K562 (cell line): ENCODE data around the gene APOO. TPM values are rescaled to one million over a fixed set of nuclear protein-coding genes. Genes with fewer than 3 reads are reported as not detected.
A peak's percentile ranks its signal among the peaks of the same experiment; 100 is the strongest.

ENCODE experiments used
- ATAC-seq: fragments of 200-7000 bp; cut with Tn5 transposase; 3 replicates; pipeline ENCODE4 v1.9.1; 2020; ENCODE audit warnings: moderate library complexity
- BruUV-seq: library from RNA; stranded (reverse); fragments of 400-500 nt; replicated peaks from 2 replicates; lab custom pipeline; 2021; lab: Mats Ljungman, UMichigan
- CTCF ChIA-PET: fragments of 300-600 bp; formaldehyde crosslinking; extraction: SDS; loops from one replicate; lab custom pipeline; 2021; ENCODE audit warnings: low intra/inter-chr PET ratio; lab: Yijun Ruan, JAX
- POLR2A ChIA-PET: fragments of 300-600, 350-650 bp; sonication (Branson Sonifier 250); formaldehyde crosslinking; extraction: SDS; loops from one replicate; lab custom pipeline; 2021; ENCODE audit warnings: antibody characterized with exemption, inconsistent platforms; lab: Yijun Ruan, JAX
- DNase-seq, 4 experiments: peaks; one replicate each; pipeline versions ENCODE4 v3.0.0 to v3.0.0-alpha.2; 2011 to 2018; ENCODE audit warnings: low spot score in 3 of 4, mixed read lengths in 3 of 4; ENCODE audit errors: extremely low read depth in 1 of 4
- FAIRE-seq: peaks from 2 replicates; lab custom pipeline; 2011; peaks lifted over from hg19 to GRCh38; lab: Jason Lieb, UNC
- H2AFZ ChIP-seq: 2 replicates; pipeline ENCODE4 v1.6.0; 2011; ENCODE audit warnings: low read depth, low read length, control low read depth, inconsistent platforms
- H3K27ac ChIP-seq: fragments of 200-600 bp; 3 replicates; pipeline ENCODE4 v1.8.0; 2011; ENCODE audit warnings: low read depth, mild to moderate bottlenecking, control low read depth, inconsistent platforms, low read length, moderate library complexity, mixed read lengths; ENCODE audit errors: extremely low read depth
- H3K27me3 ChIP-seq, 2 experiments: fragments of 300-600 bp in 1 of 2; 2 replicates in 1 of 2; 3 replicates in 1 of 2; pipeline versions ENCODE4 v1.6.0 to v1.8.0; 2011; ENCODE audit warnings: inconsistent platforms in 2 of 2, low read length in 2 of 2, mild to moderate bottlenecking in 1 of 2, mixed read lengths in 1 of 2, moderate library complexity in 1 of 2; ENCODE audit not compliant: control insufficient read depth in 2 of 2, insufficient read depth in 2 of 2
- H3K36me3 ChIP-seq: fragments of 300-600 bp; 3 replicates; pipeline ENCODE4 v1.8.0; 2011; ENCODE audit warnings: mild to moderate bottlenecking, low read length, inconsistent platforms; ENCODE audit not compliant: control insufficient read depth, insufficient read depth
- H3K4me1 ChIP-seq, 2 experiments: fragments of 200-600 bp in 1 of 2; replicated peaks in 1 of 2; 2 replicates in 1 of 2; 3 replicates in 1 of 2; pipeline versions ENCODE4 v1.5.1 to v1.8.0; 2011; ENCODE audit warnings: inconsistent platforms in 2 of 2, low read length in 2 of 2, mild to moderate bottlenecking in 1 of 2, mixed read lengths in 1 of 2, moderate library complexity in 1 of 2; ENCODE audit not compliant: control insufficient read depth in 2 of 2, insufficient read depth in 2 of 2
- H3K4me2 ChIP-seq: 2 replicates; pipeline ENCODE4 v1.6.1; 2011; ENCODE audit warnings: low read length, control low read depth, inconsistent platforms, mixed read lengths; ENCODE audit not compliant: insufficient read depth
- H3K4me3 ChIP-seq: fragments of 200-600 bp; sonication (generic), shearing (Covaris generic); 2 replicates; pipeline ENCODE4 v1.5.1; 2016; ENCODE audit warnings: control low read depth, inconsistent platforms
- H3K79me2 ChIP-seq: fragments of 200-600 bp; 3 replicates; pipeline ENCODE4 v1.8.0; 2011; ENCODE audit warnings: low read length, inconsistent platforms; ENCODE audit not compliant: control insufficient read depth, insufficient read depth
- H3K9ac ChIP-seq, 2 experiments: 2 replicates each; pipeline versions ENCODE4 v1.6.0 to v1.6.1; 2011; ENCODE audit warnings: low read depth in 2 of 2, low read length in 2 of 2, control low read depth in 1 of 2, inconsistent platforms in 1 of 2, mild to moderate bottlenecking in 1 of 2, mixed read lengths in 1 of 2; ENCODE audit not compliant: insufficient read depth in 1 of 2
- H3K9me1 ChIP-seq: one replicate; pipeline ENCODE4 v1.6.0; 2011; ENCODE audit warnings: inconsistent platforms, mild to moderate bottlenecking, low read length, moderate library complexity; ENCODE audit not compliant: control insufficient read depth, insufficient read depth
- H3K9me3 ChIP-seq: replicated peaks from 2 replicates; pipeline ENCODE4 v1.5.1; 2011; ENCODE audit warnings: low read depth, low read length, inconsistent platforms; ENCODE audit not compliant: control insufficient read depth, insufficient read depth
- H4K20me1 ChIP-seq: replicated peaks from 2 replicates; pipeline ENCODE4 v1.6.1; 2011; ENCODE audit warnings: low read length, inconsistent platforms, mixed read lengths; ENCODE audit not compliant: control insufficient read depth, insufficient read depth
- BRF1 ChIP-seq: IDR thresholded peaks from 3 replicates; pipeline ENCODE4 v1.6.1; 2011; ENCODE audit warnings: borderline replicate concordance, mild to moderate bottlenecking; ENCODE audit not compliant: insufficient read length; ENCODE audit errors: extremely low read depth
- CBFA2T2 ChIP-seq: fragments of 450-650 bp; conservative IDR thresholded peaks from 2 replicates; pipeline ENCODE4 v1.6.1; 2017; ENCODE audit warnings: mild to moderate bottlenecking
- CBFA2T3 ChIP-seq: fragments of 450-650 bp; IDR thresholded peaks from 2 replicates; pipeline ENCODE4 v1.6.1; 2017
- KAT8 ChIP-seq: fragments of 450-650 bp; IDR thresholded peaks from 2 replicates; pipeline ENCODE4 v1.6.1; 2016; ENCODE audit warnings: low read depth, mild to moderate bottlenecking
- MBD2 ChIP-seq: sonication (generic); IDR thresholded peaks from 2 replicates; pipeline ENCODE4 v1.6.1; 2016; ENCODE audit warnings: low read depth, borderline replicate concordance
- NFATC3 ChIP-seq: fragments of 450-650 bp; IDR thresholded peaks from 2 replicates; pipeline ENCODE4 v1.6.1; 2017; ENCODE audit warnings: mild to moderate bottlenecking
- POLR2B ChIP-seq: fragments of 450-650 bp; IDR thresholded peaks from 2 replicates; pipeline ENCODE4 v1.6.1; 2018; ENCODE audit warnings: low read depth; ENCODE audit not compliant: partially characterized antibody
- SP2 ChIP-seq: IDR thresholded peaks from 2 replicates; pipeline ENCODE4 v1.6.1; 2011; ENCODE audit warnings: mild to moderate bottlenecking, low read depth, low read length, moderate library complexity; ENCODE audit not compliant: poor library complexity, severe bottlenecking; ENCODE audit errors: extremely low read depth
- SREBF2 ChIP-seq: sonication (generic); formaldehyde crosslinking; IDR thresholded peaks from 2 replicates; pipeline ENCODE4 v1.4.0; 2020; ENCODE audit warnings: mild to moderate bottlenecking, missing genetic modification reagents
- TCF3 ChIP-seq: sonication (generic); formaldehyde crosslinking; IDR thresholded peaks from 2 replicates; pipeline ENCODE4 v1.4.0; 2020; ENCODE audit warnings: mild to moderate bottlenecking, missing genetic modification reagents
- ZNF174 ChIP-seq: fragments of 250-450 bp; sonication (Bioruptor Pico); IDR thresholded peaks from 2 replicates; pipeline ENCODE4 v1.4.0; 2020; ENCODE audit warnings: mild to moderate bottlenecking
- ZNF764 ChIP-seq: fragments of 250-450 bp; sonication (Bioruptor Pico); IDR thresholded peaks from 2 replicates; pipeline ENCODE4 v1.4.0; 2020; ENCODE audit warnings: low read depth, mild to moderate bottlenecking, moderate library complexity
- WGBS: fragments of 100-300 bp; shearing (Covaris generic); methylation state at CpG from one replicate; pipeline ENCODE4 v1.1.6; 2016; ENCODE audit warnings: low coverage, mixed read lengths; ENCODE audit not compliant: insufficient coverage; ENCODE audit errors: missing lambda C conversion rate; 5-methylcytosine and 5-hydroxymethylcytosine counted together
- in situ Hi-C: fragments of 300-500 bp; cut with MboI; formaldehyde crosslinking; loops from 4 replicates; pipeline ENCODE4 v1.15.0; 2018; ENCODE audit warnings: inconsistent platforms, mixed read lengths
- intact Hi-C: fragments of 100-400 bp; cut with micrococcal nuclease; formaldehyde crosslinking; loops from 2 replicates; pipeline ENCODE4 v1.14.2; 2022
- polyA plus RNA-seq, 8 experiments: library from polyadenylated mRNA; depleted of rRNA in 4 of 8; stranded (reverse) in 5 of 8; unstranded in 3 of 8; fragments of >200 nt; fragmentation: Nextera tagmentation in 2 of 8; fragmentation: Illumina TruSeq in 1 of 8; extraction: Ambion mirVana in 2 of 8; extraction: Trizol in 1 of 8; gene quantifications; 2 replicates each; pipeline versions ENCODE4 v1.2.1 to v1.2.3, GENCODE V29; 2011 to 2014; ENCODE audit warnings: inconsistent platforms in 1 of 8, missing spikeins in 1 of 8
- total RNA-seq, 7 experiments: library from RNA; depleted of rRNA in 6 of 7; stranded (reverse); fragments of >200 nt in 6 of 7; fragmentation: Illumina TruSeq in 2 of 7; extraction: Trizol in 2 of 7; gene quantifications; 2 replicates each; pipeline versions ENCODE4 v1.2.1 to v1.2.3, GENCODE V29; 2011 to 2021; ENCODE audit warnings: low replicate concordance in 1 of 7
- TF ChIP-seq, protein P1 (sequence below): fragments of 200-800 bp; sonication (Bioruptor generic); IDR thresholded peaks from 2 replicates; pipeline ENCODE4 v1.6.1; 2017; ENCODE audit warnings: missing genetic modification characterization, missing compliant biosample characterization

APOO gene
- total and polyA plus RNA-seq, 9 of the 15 experiments (the other 6 are each of a cell fraction or from before 2014, with no cell fraction given), result 37.3 to 76.4 (median 60.8) TPM

DNA sequence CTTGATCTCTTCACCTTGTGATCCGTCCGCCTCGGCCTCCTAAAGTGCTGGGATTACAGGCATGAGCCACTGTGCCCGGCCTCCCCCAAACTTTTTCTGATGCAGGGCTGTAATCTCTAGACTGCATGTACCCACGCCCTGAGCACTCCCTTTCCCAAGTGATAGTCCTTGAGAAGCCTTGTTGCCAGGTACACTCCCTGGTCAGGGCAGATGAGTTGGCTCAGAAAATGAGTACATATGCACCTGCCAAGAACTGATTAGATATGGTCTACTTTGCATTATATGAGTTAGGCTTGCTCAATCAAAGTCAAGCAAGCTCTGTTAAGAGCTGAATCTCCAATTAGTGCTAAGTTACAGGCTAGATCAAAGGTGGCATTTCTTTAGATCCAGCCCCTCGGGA lies 20.3 kb downstream of the APOO start:
- intact Hi-C loops, result no loop called here
- ATAC-seq, result no peak
- Histone ChIP-seq H4K20me1 (no peaks in the 10 kb centered on the region), H3K4me3 (no peak overlapping the region), H3K9me3 (no peaks in the 10 kb centered on the region), H2AFZ (no peak overlapping the region), H3K4me1 (peaks cover 13 to 18% of the 10 kb centered on the region in 2 experiments), H3K27ac (no peak overlapping the region), H3K36me3 (no peaks in the 10 kb centered on the region), H3K27me3 (no peaks in the 10 kb centered on the region), H3K4me2 (no peak overlapping the region), H3K9me1 (no peaks in the 10 kb centered on the region), H3K9ac (no peak overlapping the region), H3K79me2 (peaks cover 10% of the 10 kb centered on the region)
- DNase-seq, result no peak
- FAIRE-seq, result no peak
- ChIA-PET POLR2A (interaction anchor here (0.6 to 0.7 kb wide), 2 partner anchors 14 kb away, joined by 3 read pairs; no protein-coding TSS in a partner anchor), CTCF (no interaction called here)
- WGBS, result 73% methylated on average over 5 of the region's 6 CpGs
- in situ Hi-C loops, result no loop called here
- TF ChIP-seq BRF1, result no peak
- TF ChIP-seq CBFA2T3, result peak; percentile 63
- peak; percentile 51 for TF ChIP-seq TCF3 (CRISPR knock-in tag)
- TF ChIP-seq MBD2, result no peak
- TF ChIP-seq KAT8, result no peak
- peak; percentile 34; the same call in 1 of the 2 replicates for TF ChIP-seq CBFA2T2
- no TSS peak for BruUV-seq

DNA sequence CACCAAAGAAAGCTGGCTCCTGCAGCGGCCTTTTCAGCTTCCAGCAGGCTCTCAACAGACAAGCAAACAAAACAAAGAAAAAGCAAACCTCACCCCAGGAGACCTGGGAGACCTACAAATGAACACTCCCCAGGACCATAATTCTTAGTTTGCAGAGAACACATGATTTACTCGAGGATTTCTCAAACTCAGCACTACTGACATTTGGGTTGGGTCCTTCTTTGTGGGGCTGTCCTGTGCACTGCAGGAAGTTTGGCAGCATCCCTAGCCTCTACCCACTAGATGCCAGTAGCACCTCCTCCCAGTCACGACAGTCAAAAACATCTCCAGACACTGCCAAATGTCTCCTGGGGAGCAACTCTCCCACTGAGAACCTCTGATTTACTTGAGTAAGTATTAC lies 21.9 kb downstream of the APOO start:
- TF ChIP-seq SREBF2 (CRISPR knock-in tag) (no peak), POLR2B (no peak), ZNF764 (no peak), SP2 (no peak), ZNF174 (no peak), NFATC3 (no peak)
- TF ChIP-seq, protein P1, sequence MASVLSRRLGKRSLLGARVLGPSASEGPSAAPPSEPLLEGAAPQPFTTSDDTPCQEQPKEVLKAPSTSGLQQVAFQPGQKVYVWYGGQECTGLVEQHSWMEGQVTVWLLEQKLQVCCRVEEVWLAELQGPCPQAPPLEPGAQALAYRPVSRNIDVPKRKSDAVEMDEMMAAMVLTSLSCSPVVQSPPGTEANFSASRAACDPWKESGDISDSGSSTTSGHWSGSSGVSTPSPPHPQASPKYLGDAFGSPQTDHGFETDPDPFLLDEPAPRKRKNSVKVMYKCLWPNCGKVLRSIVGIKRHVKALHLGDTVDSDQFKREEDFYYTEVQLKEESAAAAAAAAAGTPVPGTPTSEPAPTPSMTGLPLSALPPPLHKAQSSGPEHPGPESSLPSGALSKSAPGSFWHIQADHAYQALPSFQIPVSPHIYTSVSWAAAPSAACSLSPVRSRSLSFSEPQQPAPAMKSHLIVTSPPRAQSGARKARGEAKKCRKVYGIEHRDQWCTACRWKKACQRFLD, result no peak
- CTCF ChIA-PET, result no interaction called here
- H3K36me3 ChIP-seq, result no peaks in the 10 kb centered on the region; the same call in 2 of the 3 replicates
- peaks cover 10% of the 10 kb centered on the region for H3K79me2 ChIP-seq
- BruUV-seq, result no TSS peak
- FAIRE-seq, result no peak
- intact Hi-C loops (no loop called here), in situ Hi-C loops (no loop called here)
- H2AFZ ChIP-seq, result no peak overlapping the region
- H3K4me3 ChIP-seq, result no peak overlapping the region
- no peak overlapping the region for H3K27ac ChIP-seq
- peaks cover 13 to 18% of the 10 kb centered on the region in 2 experiments for H3K4me1 ChIP-seq
- H3K9me3 ChIP-seq, result no peaks in the 10 kb centered on the region
- POLR2A ChIA-PET, result interaction anchor here (0.9 kb wide), 1 partner anchor 11 kb away, joined by 3 read pairs; no protein-coding TSS in a partner anchor
- no peak overlapping the region for H3K9ac ChIP-seq
- DNase-seq, result no peak
- H3K4me2 ChIP-seq, result no peak overlapping the region
- 71% methylated on average over 3 of the region's 3 CpGs for WGBS
- ATAC-seq, result no peak
- H3K27me3 ChIP-seq, result no peaks in the 10 kb centered on the region
- H3K9me1 ChIP-seq, result no peaks in the 10 kb centered on the region
- no peaks in the 10 kb centered on the region for H4K20me1 ChIP-seq
